ENCODE measurements around the gene BORCS6.

BORCS6 gene

GRCh38 chr17:8142887-8143580 is 46.9 kb downstream of the BORCS6 start:
- no peak for TF ChIP-seq CTCF (IDR thresholded peaks at IDR 0.05; ENCODE audit: low read depth, low read length)
- DNase-seq: no peak
- Histone ChIP-seq H3K27ac (no peak overlapping the region), H3K9me3 (ENCODE audit: severe bottlenecking) (no peaks in the 10 kb centered on the region), H3K27me3 (ENCODE audit: insufficient read depth, low read depth, severe bottlenecking) (no peaks in the 10 kb centered on the region), H3K4me3 (ENCODE audit: low read depth, low read length) (no peak overlapping the region), H3K36me3 (peaks cover 61% of the 10 kb centered on the region)

- TF ChIP-seq CTCF (IDR thresholded peaks at IDR 0.05; ENCODE audit: low read depth, low read length): no peak
- H3K4me3 ChIP-seq (ENCODE audit: low read depth, low read length): no peak overlapping the region
- DNase-seq: no peak
- peaks cover 54% of the 10 kb centered on the region for H3K36me3 ChIP-seq
- H3K9me3 ChIP-seq (ENCODE audit: severe bottlenecking): no peaks in the 10 kb centered on the region
- H3K27ac ChIP-seq: no peak overlapping the region
- H3K27me3 ChIP-seq (ENCODE audit: insufficient read depth, low read depth, severe bottlenecking): no peaks in the 10 kb centered on the region
These were observed 47.7 kb downstream of the BORCS6 start for GRCh38 chr17:8142158-8142886.

GRCh38 chr17:8141741-8142140 is 48.2 kb downstream of the BORCS6 start:
- Histone ChIP-seq H3K9me3 (ENCODE audit: severe bottlenecking) (no peaks in the 10 kb centered on the region), H3K27ac (no peak overlapping the region), H3K4me3 (ENCODE audit: low read depth, low read length) (no peak overlapping the region), H3K36me3 (peaks cover 50% of the 10 kb centered on the region), H3K27me3 (ENCODE audit: insufficient read depth, low read depth, severe bottlenecking) (no peaks in the 10 kb centered on the region)
- DNase-seq: no peak
- no peak for TF ChIP-seq CTCF (IDR thresholded peaks at IDR 0.05; ENCODE audit: low read depth, low read length)

- DNase-seq: no peak
- Histone ChIP-seq H3K4me3 (ENCODE audit: low read depth, low read length) (no peak overlapping the region), H3K9me3 (ENCODE audit: severe bottlenecking) (no peaks in the 10 kb centered on the region), H3K27ac (no peak overlapping the region), H3K27me3 (ENCODE audit: insufficient read depth, low read depth, severe bottlenecking) (no peaks in the 10 kb centered on the region), H3K36me3 (peaks cover 43% of the 10 kb centered on the region)
- no peak for TF ChIP-seq CTCF (IDR thresholded peaks at IDR 0.05; ENCODE audit: low read depth, low read length)
These were observed 48.9 kb downstream of the BORCS6 start for GRCh38 chr17:8141045-8141444.

- Histone ChIP-seq H3K27me3 (ENCODE audit: insufficient read depth, low read depth, severe bottlenecking) (no peaks in the 10 kb centered on the region), H3K9me3 (ENCODE audit: severe bottlenecking) (no peaks in the 10 kb centered on the region), H3K27ac (no peak overlapping the region), H3K36me3 (peaks cover 36% of the 10 kb centered on the region), H3K4me3 (ENCODE audit: low read depth, low read length) (no peak overlapping the region)
- TF ChIP-seq CTCF (IDR thresholded peaks at IDR 0.05; ENCODE audit: low read depth, low read length): no peak
- DNase-seq: no peak
These were observed 49.6 kb downstream of the BORCS6 start for GRCh38 chr17:8140065-8141029.
